ENCODE data around the gene OGFOD3. TPM values are rescaled to one million over a fixed set of nuclear protein-coding genes. Genes with fewer than 3 reads are reported as not detected.

The OGFOD3 gene
- total and polyA plus RNA-seq, 7 experiments from 2014 or later, result 21.9 to 42.1 (median 32.3) TPM

- ChIA-PET POLR2A (no interaction called here), CTCF (no interaction called here)
- ATAC-seq (no peak), DNase-seq (no peak)
- Histone ChIP-seq H3K9me3 (ENCODE audit: control insufficient read depth in 2 of 3, low read length in 3 of 3) (no peaks in the 10 kb centered on the region), H3K27ac (ENCODE audit: low read depth, low read length) (no peak overlapping the region), H3K27me3 (ENCODE audit: control insufficient read depth in 2 of 2, insufficient read depth in 2 of 2, low read length in 2 of 2) (no peaks in the 10 kb centered on the region), H3K4me3 (ENCODE audit: low read length) (no peak overlapping the region), H3K4me1 (ENCODE audit: control insufficient read depth in 2 of 2, insufficient read depth in 2 of 2, low read length in 2 of 2) (peaks cover 0 to 5% of the 10 kb centered on the region in 2 donors), H3K36me3 (ENCODE audit: control insufficient read depth in 2 of 3, insufficient read depth in 3 of 3, low read length in 3 of 3) (peaks cover 0 to 32% (median 0%) of the 10 kb centered on the region in 3 experiments)
- intact Hi-C loops (cut with micrococcal nuclease), result no loop called here
- Mint-ChIP-seq H3K36me3 (peaks cover 0 to 23% (median 8%) of the 10 kb centered on the region in 5 donors), H3K4me3 (no peak overlapping the region), H3K9me3 (peaks cover 0 to 2% (median 0%) of the 10 kb centered on the region in 11 donors), H3K27ac (no peak overlapping the region), H3K4me1 (peaks cover 0 to 14% (median 7%) of the 10 kb centered on the region in 7 donors), H3K27me3 (no peaks in the 10 kb centered on the region)
These were observed 26.8 kb downstream of the OGFOD3 start for GRCh38 chr17:82391496-82392066.

- intact Hi-C loops (cut with micrococcal nuclease), result no loop called here
These were observed 27.4 kb downstream of the OGFOD3 start for GRCh38 chr17:82390860-82391435.

GRCh38 chr17:82390015-82390859, 28.1 kb downstream of the OGFOD3 start:
- Histone ChIP-seq H3K36me3 (ENCODE audit: control insufficient read depth in 2 of 3, insufficient read depth in 3 of 3, low read length in 3 of 3) (peaks cover 0 to 31% (median 0%) of the 10 kb centered on the region in 3 experiments), H3K9me3 (ENCODE audit: control insufficient read depth in 2 of 3, low read length in 3 of 3) (no peaks in the 10 kb centered on the region), H3K4me3 (ENCODE audit: low read length) (no peak overlapping the region), H3K27ac (ENCODE audit: low read depth, low read length) (no peak overlapping the region), H3K4me1 (ENCODE audit: control insufficient read depth in 2 of 2, insufficient read depth in 2 of 2, low read length in 2 of 2) (peaks cover 0 to 5% of the 10 kb centered on the region in 2 donors), H3K27me3 (ENCODE audit: control insufficient read depth in 2 of 2, insufficient read depth in 2 of 2, low read length in 2 of 2) (no peaks in the 10 kb centered on the region)
- Mint-ChIP-seq H3K9me3 (peaks cover 0 to 2% (median 0%) of the 10 kb centered on the region in 11 donors), H3K27ac (no peak overlapping the region), H3K36me3 (peaks cover 0 to 18% (median 3%) of the 10 kb centered on the region in 5 donors), H3K27me3 (no peaks in the 10 kb centered on the region), H3K4me1 (peaks cover 0 to 10% (median 7%) of the 10 kb centered on the region in 7 donors), H3K4me3 (no peak overlapping the region)
- CTCF ChIA-PET, result no interaction called here
- intact Hi-C loops (cut with micrococcal nuclease), result no loop called here
- POLR2A ChIA-PET, result no interaction called here
- no peak for ATAC-seq
- no peak for DNase-seq

More at GRCh38 chr17:82390860-82391435, 27.4 kb downstream of the OGFOD3 start:
- Histone ChIP-seq H3K36me3 (ENCODE audit: control insufficient read depth in 2 of 3, insufficient read depth in 3 of 3, low read length in 3 of 3) (peaks cover 0 to 31% (median 0%) of the 10 kb centered on the region in 3 experiments), H3K4me3 (ENCODE audit: low read length) (no peak overlapping the region), H3K27me3 (ENCODE audit: control insufficient read depth in 2 of 2, insufficient read depth in 2 of 2, low read length in 2 of 2) (no peaks in the 10 kb centered on the region), H3K9me3 (ENCODE audit: control insufficient read depth in 2 of 3, low read length in 3 of 3) (no peaks in the 10 kb centered on the region), H3K27ac (ENCODE audit: low read depth, low read length) (no peak overlapping the region), H3K4me1 (ENCODE audit: control insufficient read depth in 2 of 2, insufficient read depth in 2 of 2, low read length in 2 of 2) (peaks cover 0 to 5% of the 10 kb centered on the region in 2 donors)
- Mint-ChIP-seq H3K27me3 (no peaks in the 10 kb centered on the region), H3K27ac (no peak overlapping the region), H3K36me3 (peaks cover 0 to 18% (median 3%) of the 10 kb centered on the region in 5 donors), H3K4me3 (no peak overlapping the region), H3K9me3 (peaks cover 0 to 2% (median 0%) of the 10 kb centered on the region in 11 donors), H3K4me1 (peaks cover 0 to 10% (median 7%) of the 10 kb centered on the region in 7 donors)
- POLR2A ChIA-PET, result no interaction called here
- no peak for DNase-seq
- no peak for ATAC-seq
- CTCF ChIA-PET, result no interaction called here

- Mint-ChIP-seq H3K4me3 (no peak overlapping the region), H3K27ac (no peak overlapping the region), H3K27me3 (no peaks in the 10 kb centered on the region), H3K4me1 (peaks cover 0 to 10% (median 7%) of the 10 kb centered on the region in 7 donors), H3K36me3 (peaks cover 0 to 16% (median 3%) of the 10 kb centered on the region in 5 donors), H3K9me3 (peaks cover 0 to 2% (median 0%) of the 10 kb centered on the region in 11 donors)
- intact Hi-C loops (cut with micrococcal nuclease), result no loop called here
- no peak overlapping the region for H3K27ac ChIP-seq (ENCODE audit: low read depth, low read length)
- CTCF ChIA-PET, result no interaction called here
- POLR2A ChIA-PET, result no interaction called here
- ATAC-seq (no peak), DNase-seq (no peak)
- peaks cover 0 to 27% (median 0%) of the 10 kb centered on the region in 3 experiments for H3K36me3 ChIP-seq (ENCODE audit: control insufficient read depth in 2 of 3, insufficient read depth in 3 of 3, low read length in 3 of 3)
- peaks cover 0 to 5% of the 10 kb centered on the region in 2 donors for H3K4me1 ChIP-seq (ENCODE audit: control insufficient read depth in 2 of 2, insufficient read depth in 2 of 2, low read length in 2 of 2)
- no peaks in the 10 kb centered on the region for H3K9me3 ChIP-seq (ENCODE audit: control insufficient read depth in 2 of 3, low read length in 3 of 3)
- H3K27me3 ChIP-seq (ENCODE audit: control insufficient read depth in 2 of 2, insufficient read depth in 2 of 2, low read length in 2 of 2), result no peaks in the 10 kb centered on the region
- H3K4me3 ChIP-seq (ENCODE audit: low read length), result no peak overlapping the region
These were observed 29.0 kb downstream of the OGFOD3 start for GRCh38 chr17:82389379-82389778.

- H3K36me3 Mint-ChIP-seq, result peaks cover 0 to 11% (median 3%) of the 10 kb centered on the region in 5 donors
- no peak for DNase-seq
- ChIA-PET CTCF (no interaction called here), POLR2A (no interaction called here)
- H3K27me3 Mint-ChIP-seq, result no peaks in the 10 kb centered on the region
- H3K27ac Mint-ChIP-seq, result no peak overlapping the region
- H3K27me3 ChIP-seq (ENCODE audit: control insufficient read depth in 2 of 2, insufficient read depth in 2 of 2, low read length in 2 of 2), result no peaks in the 10 kb centered on the region
- H3K9me3 Mint-ChIP-seq, result peaks cover 0 to 2% (median 0%) of the 10 kb centered on the region in 11 donors
- intact Hi-C loops (cut with micrococcal nuclease), result no loop called here
- H3K4me1 Mint-ChIP-seq, result peaks cover 0 to 10% (median 7%) of the 10 kb centered on the region in 7 donors
- no peak overlapping the region for H3K4me3 Mint-ChIP-seq
- no peak overlapping the region for H3K4me3 ChIP-seq (ENCODE audit: low read length)
- peaks cover 0 to 24% (median 0%) of the 10 kb centered on the region in 3 experiments for H3K36me3 ChIP-seq (ENCODE audit: control insufficient read depth in 2 of 3, insufficient read depth in 3 of 3, low read length in 3 of 3)
- H3K9me3 ChIP-seq (ENCODE audit: control insufficient read depth in 2 of 3, low read length in 3 of 3), result no peaks in the 10 kb centered on the region
- no peak for ATAC-seq
- H3K27ac ChIP-seq (ENCODE audit: low read depth, low read length), result no peak overlapping the region
- H3K4me1 ChIP-seq (ENCODE audit: control insufficient read depth in 2 of 2, insufficient read depth in 2 of 2, low read length in 2 of 2), result peaks cover 0 to 5% of the 10 kb centered on the region in 2 donors
These were observed 29.5 kb downstream of the OGFOD3 start for GRCh38 chr17:82388922-82389283.

GRCh38 chr17:82388223-82388921, 30.0 kb downstream of the OGFOD3 start:
- Histone ChIP-seq H3K27me3 (ENCODE audit: control insufficient read depth in 2 of 2, insufficient read depth in 2 of 2, low read length in 2 of 2) (no peaks in the 10 kb centered on the region), H3K36me3 (ENCODE audit: control insufficient read depth in 2 of 3, insufficient read depth in 3 of 3, low read length in 3 of 3) (peaks cover 0 to 21% (median 0%) of the 10 kb centered on the region in 3 experiments), H3K27ac (ENCODE audit: low read depth, low read length) (no peak overlapping the region), H3K4me3 (ENCODE audit: low read length) (no peak overlapping the region), H3K9me3 (ENCODE audit: control insufficient read depth in 2 of 3, low read length in 3 of 3) (no peaks in the 10 kb centered on the region), H3K4me1 (ENCODE audit: control insufficient read depth in 2 of 2, insufficient read depth in 2 of 2, low read length in 2 of 2) (peaks cover 0 to 5% of the 10 kb centered on the region in 2 donors)
- Mint-ChIP-seq H3K27ac (peak overlapping the region in 1 of 9 donors; percentile 75), H3K27me3 (no peaks in the 10 kb centered on the region), H3K4me1 (peaks cover 0 to 10% (median 7%) of the 10 kb centered on the region in 7 donors), H3K4me3 (no peak overlapping the region), H3K36me3 (peaks cover 0 to 11% (median 1%) of the 10 kb centered on the region in 5 donors), H3K9me3 (peaks cover 0 to 2% (median 0%) of the 10 kb centered on the region in 11 donors)
- ChIA-PET CTCF (no interaction called here), POLR2A (no interaction called here)
- ATAC-seq (no peak), DNase-seq (no peak)
- intact Hi-C loops (cut with micrococcal nuclease), result no loop called here

Measured in naive thymus-derived CD4-positive, alpha-beta T cell (primary cell).